A549 (cell line): ENCODE measurements around the gene BCKDHA. TPM values are rescaled to one million over a fixed set of nuclear protein-coding genes. Genes with fewer than 3 reads are reported as not detected.

Experiments
- ATAC-seq, 2 experiments: fragments of 200-7000 bp in 1 of 2; fragments of >200 bp in 1 of 2; cut with Nextera tagmentation in 1 of 2; cut with Tn5 transposase in 1 of 2; 3 replicates each; pipeline versions ENCODE4 v1.8.0 to v1.9.1; 2018 to 2020; ENCODE audit warnings: mild to moderate bottlenecking in 1 of 2, moderate library complexity in 1 of 2
- CTCF ChIA-PET: fragments of 300-600 bp; sonication (Branson Sonifier 250); formaldehyde crosslinking; extraction: SDS; loops from one replicate; lab custom pipeline; 2021; ENCODE audit warnings: antibody characterized with exemption, inconsistent platforms; lab: Yijun Ruan, JAX
- POLR2A ChIA-PET: fragments of 350-600 bp; formaldehyde crosslinking; extraction: SDS; loops from one replicate; lab custom pipeline; 2021; ENCODE audit warnings: antibody characterized with exemption, inconsistent platforms; lab: Yijun Ruan, JAX
- DNase-seq, 2 experiments: peaks; one replicate each; pipeline versions ENCODE4 v3.0.0 to v3.0.0-alpha.2; 2011 to 2016; ENCODE audit warnings: low read depth in 1 of 2, low spot score in 1 of 2
- FAIRE-seq: peaks from 2 replicates; lab custom pipeline; 2011; peaks lifted over from hg19 to GRCh38; lab: Jason Lieb, UNC
- H3K27ac ChIP-seq, 2 experiments: fragments of >200 bp; sonication (Bioruptor Twin); formaldehyde crosslinking; 3 replicates each; pipeline ENCODE4 v1.5.1; 2016 to 2017
- H3K4me1 ChIP-seq: fragments of >200 bp; sonication (Bioruptor Twin); formaldehyde crosslinking; 3 replicates; pipeline ENCODE4 v1.6.1; 2016
- H3K4me2 ChIP-seq: fragments of >200 bp; sonication (Bioruptor Twin); formaldehyde crosslinking; 3 replicates; pipeline ENCODE4 v1.6.1; 2016
- H3K4me3 ChIP-seq: fragments of >200 bp; sonication (Bioruptor Twin); formaldehyde crosslinking; 3 replicates; pipeline ENCODE4 v1.5.1; 2016
- H3K9me3 ChIP-seq: fragments of >200 bp; sonication (Bioruptor Twin); formaldehyde crosslinking; 3 replicates; pipeline ENCODE4 v1.6.1; 2016
- CBX8 ChIP-seq: fragments of 200-600 bp; sonication (generic); IDR thresholded peaks from 2 replicates; pipeline ENCODE4 v1.6.1; 2016
- GATA3 ChIP-seq: IDR thresholded peaks from 2 replicates; pipeline ENCODE4 v1.6.1; 2012; ENCODE audit warnings: borderline replicate concordance
- HDAC2 ChIP-seq: fragments of 200-600 bp; sonication (generic); IDR thresholded peaks from 2 replicates; pipeline ENCODE4 v1.6.1; 2016
- KDM5A ChIP-seq: fragments of 200-600 bp; sonication (generic); IDR thresholded peaks from 2 replicates; pipeline ENCODE4 v1.6.1; 2016; ENCODE audit warnings: antibody characterized with exemption, mild to moderate bottlenecking
- MYC ChIP-seq: IDR thresholded peaks from 2 replicates; pipeline ENCODE4 v1.6.1; 2012; ENCODE audit warnings: mild to moderate bottlenecking, inconsistent platforms, low read length, improper control_type of control experiment, borderline replicate concordance
- PHF8 ChIP-seq: fragments of 200-600 bp; sonication (generic); IDR thresholded peaks from 2 replicates; pipeline ENCODE4 v1.6.1; 2016; ENCODE audit warnings: low read depth, mild to moderate bottlenecking, antibody characterized with exemption, moderate library complexity, borderline replicate concordance
- POLR2AphosphoS2 ChIP-seq: conservative IDR thresholded peaks from 2 replicates; pipeline ENCODE4 v1.6.1; 2012; ENCODE audit warnings: low read length, improper control_type of control experiment, inconsistent platforms
- RAD21 ChIP-seq, 2 experiments: fragments of >200 bp in 1 of 2; sonication (Bioruptor Twin) in 1 of 2; formaldehyde crosslinking in 1 of 2; IDR thresholded peaks in 1 of 2; conservative IDR thresholded peaks in 1 of 2; 2 replicates in 1 of 2; 3 replicates in 1 of 2; pipeline ENCODE4 v1.6.1; 2012 to 2018; ENCODE audit warnings: inconsistent platforms in 1 of 2
- SMC3 ChIP-seq: fragments of >200 bp; sonication (Bioruptor Twin); formaldehyde crosslinking; IDR thresholded peaks from 3 replicates; pipeline ENCODE4 v1.6.1; 2018; ENCODE audit warnings: inconsistent platforms
- TP53 ChIP-seq: fragments of 250-450 bp; sonication (Bioruptor Pico); IDR thresholded peaks from 2 replicates; pipeline ENCODE4 v1.5.0; 2021; ENCODE audit warnings: mild to moderate bottlenecking, moderate library complexity
- WGBS: methylation state at CpG from one replicate; pipeline ENCODE4 v1.1.6; 2017; ENCODE audit errors: missing lambda C conversion rate; 5-methylcytosine and 5-hydroxymethylcytosine counted together
- polyA plus RNA-seq, 4 experiments: library from polyadenylated mRNA; depleted of rRNA in 3 of 4; stranded (reverse); fragments of >200 nt; fragmentation: RNase III in 1 of 4; extraction: RNeasy Plus Mini Kit Qiagen cat#74134 plus additional on column Dnase treatment in 1 of 4; gene quantifications; 2 replicates in 3 of 4; 3 replicates in 1 of 4; pipeline ENCODE4 v1.2.3, GENCODE V29; 2011 to 2017
- TF ChIP-seq, protein P1 (sequence below): IDR thresholded peaks from 2 replicates; pipeline ENCODE4 v1.6.1; 2012; ENCODE audit warnings: low read depth, borderline replicate concordance
- TF ChIP-seq, protein P2 (sequence below): fragments of >200 bp; sonication (Bioruptor Twin); formaldehyde crosslinking; IDR thresholded peaks from 3 replicates; pipeline ENCODE4 v1.5.1; 2016
- TF ChIP-seq, protein P3 (sequence below): fragments of 250-450 bp; sonication (Bioruptor Pico); IDR thresholded peaks from 2 replicates; pipeline ENCODE4 v1.5.0; 2021; ENCODE audit warnings: mild to moderate bottlenecking, moderate library complexity, borderline replicate concordance
- TF ChIP-seq, protein P4 (sequence below): fragments of 250-450 bp; sonication (Bioruptor Pico); IDR thresholded peaks from 2 replicates; pipeline ENCODE4 v1.5.0; 2020; ENCODE audit warnings: low read depth, mild to moderate bottlenecking, moderate library complexity

The BCKDHA gene
- polyA plus RNA-seq, 2 of the 4 experiments (the other 2 are of a cell fraction) = 42.9 to 44.4 TPM

DNA sequence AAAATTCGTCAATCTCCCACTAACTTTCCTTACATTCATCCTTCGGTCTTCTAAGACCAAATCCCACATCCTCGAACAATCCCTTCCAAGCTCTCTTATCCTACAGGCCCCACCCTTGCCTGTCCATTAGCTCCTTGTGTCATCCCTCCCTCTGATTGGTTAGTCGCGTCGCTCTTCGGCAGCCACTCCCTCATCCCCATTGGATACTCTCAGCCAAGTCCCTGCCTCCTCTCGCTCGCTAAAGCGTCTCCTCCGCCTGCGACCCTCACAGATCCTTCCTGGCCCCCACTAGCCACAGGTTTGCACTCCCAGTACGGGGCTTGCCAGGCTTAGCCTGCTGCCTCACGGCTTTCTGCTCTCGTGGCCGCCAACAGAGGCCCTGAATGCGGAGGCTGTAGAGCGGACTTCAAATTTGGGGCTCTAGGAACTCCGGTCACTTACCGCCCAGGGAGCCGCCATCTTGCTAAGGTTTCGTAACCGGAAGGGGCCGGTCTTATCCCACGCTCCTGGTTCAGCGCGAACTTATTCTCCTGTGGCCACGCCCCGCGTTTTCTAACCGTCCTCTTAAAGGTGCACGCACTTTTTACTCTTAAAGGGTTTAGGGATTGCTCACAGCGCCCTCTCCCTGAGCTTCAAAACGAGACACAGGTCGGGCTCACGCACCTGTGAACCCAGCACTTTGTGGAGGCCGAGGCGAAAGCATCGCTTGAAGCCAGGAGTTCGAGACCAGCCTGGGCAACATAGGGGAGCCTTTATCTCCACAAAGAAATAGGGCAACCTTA lies 42.0 kb downstream of the BCKDHA start, which contains the start of gene DMAC2 (continued):
- TF ChIP-seq, protein P1, sequence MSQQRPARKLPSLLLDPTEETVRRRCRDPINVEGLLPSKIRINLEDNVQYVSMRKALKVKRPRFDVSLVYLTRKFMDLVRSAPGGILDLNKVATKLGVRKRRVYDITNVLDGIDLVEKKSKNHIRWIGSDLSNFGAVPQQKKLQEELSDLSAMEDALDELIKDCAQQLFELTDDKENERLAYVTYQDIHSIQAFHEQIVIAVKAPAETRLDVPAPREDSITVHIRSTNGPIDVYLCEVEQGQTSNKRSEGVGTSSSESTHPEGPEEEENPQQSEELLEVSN = peak; percentile 68; the same call in 1 of the 2 replicates
- TF ChIP-seq, protein P2, sequence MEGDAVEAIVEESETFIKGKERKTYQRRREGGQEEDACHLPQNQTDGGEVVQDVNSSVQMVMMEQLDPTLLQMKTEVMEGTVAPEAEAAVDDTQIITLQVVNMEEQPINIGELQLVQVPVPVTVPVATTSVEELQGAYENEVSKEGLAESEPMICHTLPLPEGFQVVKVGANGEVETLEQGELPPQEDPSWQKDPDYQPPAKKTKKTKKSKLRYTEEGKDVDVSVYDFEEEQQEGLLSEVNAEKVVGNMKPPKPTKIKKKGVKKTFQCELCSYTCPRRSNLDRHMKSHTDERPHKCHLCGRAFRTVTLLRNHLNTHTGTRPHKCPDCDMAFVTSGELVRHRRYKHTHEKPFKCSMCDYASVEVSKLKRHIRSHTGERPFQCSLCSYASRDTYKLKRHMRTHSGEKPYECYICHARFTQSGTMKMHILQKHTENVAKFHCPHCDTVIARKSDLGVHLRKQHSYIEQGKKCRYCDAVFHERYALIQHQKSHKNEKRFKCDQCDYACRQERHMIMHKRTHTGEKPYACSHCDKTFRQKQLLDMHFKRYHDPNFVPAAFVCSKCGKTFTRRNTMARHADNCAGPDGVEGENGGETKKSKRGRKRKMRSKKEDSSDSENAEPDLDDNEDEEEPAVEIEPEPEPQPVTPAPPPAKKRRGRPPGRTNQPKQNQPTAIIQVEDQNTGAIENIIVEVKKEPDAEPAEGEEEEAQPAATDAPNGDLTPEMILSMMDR = peak; percentile 85
- TF ChIP-seq HDAC2 (peak; percentile 97), GATA3 (peak; percentile 36; the same call in 1 of the 2 replicates), PHF8 (peak; percentile 95), TP53 (CRISPR knock-in tag) (peak; percentile 34; the same call in 1 of the 2 replicates), MYC (peak; percentile 76; the same call in 1 of the 2 replicates), KDM5A (peak; percentile 99), RAD21 (conservative IDR thresholded peaks at IDR 0.05 in 1 of 2, IDR thresholded peaks at IDR 0.05 in 1 of 2) (peak; percentile 38 to 51; a peak in 2 of 5 replicates)
- TF ChIP-seq, protein P3, sequence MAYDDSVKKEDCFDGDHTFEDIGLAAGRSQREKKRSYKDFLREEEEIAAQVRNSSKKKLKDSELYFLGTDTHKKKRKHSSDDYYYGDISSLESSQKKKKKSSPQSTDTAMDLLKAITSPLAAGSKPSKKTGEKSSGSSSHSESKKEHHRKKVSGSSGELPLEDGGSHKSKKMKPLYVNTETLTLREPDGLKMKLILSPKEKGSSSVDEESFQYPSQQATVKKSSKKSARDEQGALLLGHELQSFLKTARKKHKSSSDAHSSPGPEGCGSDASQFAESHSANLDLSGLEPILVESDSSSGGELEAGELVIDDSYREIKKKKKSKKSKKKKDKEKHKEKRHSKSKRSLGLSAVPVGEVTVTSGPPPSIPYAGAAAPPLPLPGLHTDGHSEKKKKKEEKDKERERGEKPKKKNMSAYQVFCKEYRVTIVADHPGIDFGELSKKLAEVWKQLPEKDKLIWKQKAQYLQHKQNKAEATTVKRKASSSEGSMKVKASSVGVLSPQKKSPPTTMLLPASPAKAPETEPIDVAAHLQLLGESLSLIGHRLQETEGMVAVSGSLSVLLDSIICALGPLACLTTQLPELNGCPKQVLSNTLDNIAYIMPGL (CRISPR knock-in tag) = no peak
- TF ChIP-seq, protein P4, sequence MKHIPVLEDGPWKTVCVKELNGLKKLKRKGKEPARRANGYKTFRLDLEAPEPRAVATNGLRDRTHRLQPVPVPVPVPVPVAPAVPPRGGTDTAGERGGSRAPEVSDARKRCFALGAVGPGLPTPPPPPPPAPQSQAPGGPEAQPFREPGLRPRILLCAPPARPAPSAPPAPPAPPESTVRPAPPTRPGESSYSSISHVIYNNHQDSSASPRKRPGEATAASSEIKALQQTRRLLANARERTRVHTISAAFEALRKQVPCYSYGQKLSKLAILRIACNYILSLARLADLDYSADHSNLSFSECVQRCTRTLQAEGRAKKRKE (CRISPR knock-in tag) = no peak

DNA sequence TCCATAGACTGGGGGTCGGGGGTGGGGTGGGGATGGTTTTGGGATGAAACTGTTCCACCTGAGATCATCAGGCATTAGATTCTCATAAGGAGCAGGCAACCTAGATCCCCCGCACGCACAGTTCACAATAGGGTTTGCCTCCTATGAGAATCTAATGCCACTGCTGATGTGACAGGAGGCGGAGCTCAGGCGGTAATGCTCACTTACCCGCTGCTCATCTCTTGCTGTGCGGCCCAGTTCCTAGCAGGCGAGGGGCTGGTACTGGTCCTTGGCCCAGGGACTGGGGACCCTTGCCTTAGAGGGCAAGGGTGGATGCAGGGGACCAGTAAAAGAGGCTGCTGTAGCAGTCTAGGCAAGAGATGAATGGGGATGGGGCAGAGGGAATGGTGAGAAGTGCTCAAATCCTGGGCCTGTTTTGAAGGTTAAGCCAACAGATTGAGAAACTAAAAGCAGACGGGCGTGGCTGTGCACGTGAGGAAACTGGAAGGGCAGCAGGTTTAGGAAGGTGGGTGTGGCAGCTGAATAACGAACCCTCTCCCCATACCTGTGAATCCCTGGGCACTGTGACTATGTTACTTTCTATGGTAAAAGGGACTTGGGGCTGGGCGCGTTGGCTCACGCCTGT lies 43.8 kb downstream of the BCKDHA start:
- FAIRE-seq (no peak), ATAC-seq (no peak), DNase-seq (no peak)
- Histone ChIP-seq H3K4me1 (peaks cover 13% of the 10 kb centered on the region; the same call in 2 of the 3 replicates), H3K4me3 (no peak overlapping the region), H3K4me2 (no peak overlapping the region), H3K9me3 (no peaks in the 10 kb centered on the region), H3K27ac (no peak overlapping the region)
- TF ChIP-seq SMC3 = no peak
- no peak for TF ChIP-seq CBX8
- no peak for TF ChIP-seq POLR2AphosphoS2
- TF ChIP-seq KDM5A = no peak
- WGBS = 68% methylated on average over 15 of the region's 15 CpGs
- ChIA-PET POLR2A (no interaction called here), CTCF (interaction anchor here (0.7 to 7.3 kb wide), 11 partner anchors 8 to 354 kb away, joined by 3 to 158 read pairs (median 9); partner anchors contain the start of gene B9D2)
